Measurements from ENCODE around the gene DLEC1. TPM values are rescaled to one million over a fixed set of nuclear protein-coding genes. Genes with fewer than 3 reads are reported as not detected.

Gene DLEC1
- total and polyA plus RNA-seq, 7 experiments from 2014 or later = 0.41 to 9.4 (median 5.6) TPM

DNA sequence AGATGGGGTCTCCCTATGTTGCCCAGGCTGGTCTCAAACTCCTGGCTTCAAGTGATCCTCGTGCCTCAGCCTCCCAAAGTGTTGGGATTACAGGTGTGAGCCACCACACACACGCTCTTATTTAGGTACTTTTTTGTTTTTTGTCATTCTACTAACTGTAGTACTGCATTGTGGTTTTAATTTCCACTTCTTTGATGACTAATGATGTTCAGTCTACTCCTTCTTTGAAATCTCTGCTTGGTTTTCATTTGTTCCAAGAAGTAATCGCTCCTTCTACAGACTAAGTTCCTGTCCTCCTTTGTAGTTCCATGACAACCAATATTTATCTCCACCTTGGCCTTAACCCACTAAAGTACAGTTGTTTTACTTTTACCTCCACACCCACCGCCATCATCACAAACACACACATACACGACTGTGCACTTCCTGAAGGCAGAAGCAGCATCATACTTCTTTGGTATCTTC lies 529 bp upstream of the DLEC1 start:
- DNase-seq (peak in 1 of 9 donors; percentile 66), ATAC-seq (peak; percentile 48)
- Mint-ChIP-seq H3K36me3 (peaks cover 0 to 20% (median 0%) of the 10 kb centered on the region in 5 donors), H3K4me3 (peak overlapping the region; percentile 71 to 92 (median 88)), H3K9me3 (peaks cover 0 to 12% (median 0%) of the 10 kb centered on the region in 11 donors), H3K4me1 (peaks cover 20 to 37% (median 32%) of the 10 kb centered on the region in 7 donors), H3K27me3 (peaks cover 1 to 8% (median 2%) of the 10 kb centered on the region in 5 donors), H3K27ac (peak overlapping the region; percentile 89 to 97 (median 92))
- intact Hi-C loops (cut with micrococcal nuclease) = loop anchor here (1.0 to 5.0 kb wide), 5 partner anchors 44 to 1046 kb away; partner anchors contain the start of genes ACAA1 (in 1 of the 2), EPM2AIP1 (in 1 of the 2), MLH1 (in 1 of the 2) and SCN11A (in 1 of the 2)
- ChIA-PET CTCF (interaction anchor here (0.8 to 2.4 kb wide), 6 partner anchors 9 to 64 kb away, joined by 3 to 8 read pairs (median 4); partner anchors contain the start of gene PLCD1), POLR2A (interaction anchor here (0.7 to 3.6 kb wide), 12 partner anchors 8 to 1045 kb away, joined by 3 to 19 read pairs (median 6); partner anchors contain the start of genes ACAA1, EPM2AIP1, MLH1 and OXSR1)
- H3K27ac ChIP-seq (ENCODE audit: low read depth, low read length) = peak overlapping the region; percentile 62
- H3K4me1 ChIP-seq (ENCODE audit: control insufficient read depth in 2 of 2, insufficient read depth in 2 of 2, low read length in 2 of 2) = peaks cover 8 to 26% of the 10 kb centered on the region in 2 donors
- H3K9me3 ChIP-seq (ENCODE audit: control insufficient read depth in 2 of 3, low read length in 3 of 3) = no peaks in the 10 kb centered on the region
- H3K27me3 ChIP-seq (ENCODE audit: control insufficient read depth in 2 of 2, insufficient read depth in 2 of 2, low read length in 2 of 2) = no peaks in the 10 kb centered on the region
- H3K4me3 ChIP-seq (ENCODE audit: low read length) = peak overlapping the region; percentile 62
- H3K36me3 ChIP-seq (ENCODE audit: control insufficient read depth in 2 of 3, insufficient read depth in 3 of 3, low read length in 3 of 3) = no peaks in the 10 kb centered on the region

DNA sequence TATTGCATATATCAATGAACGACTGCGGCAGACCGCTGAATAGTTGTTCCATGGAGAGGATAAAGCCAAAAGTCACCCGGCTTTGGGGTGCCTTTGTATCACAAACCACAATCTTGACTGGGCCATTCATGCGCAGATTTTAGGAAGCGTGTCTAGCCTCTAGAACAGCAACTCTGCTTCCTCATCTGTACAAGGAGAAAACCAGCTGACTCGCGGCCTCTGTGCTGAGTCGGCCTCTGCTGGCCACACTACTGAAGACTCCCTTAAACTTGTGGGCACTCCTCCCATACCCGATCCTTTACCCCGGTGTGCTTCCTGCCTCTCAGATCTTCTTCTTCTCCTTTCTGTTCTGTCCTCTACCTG lies 872 bp downstream of the DLEC1 start:
- POLR2A ChIA-PET = interaction anchor here (0.9 to 3.6 kb wide), 9 partner anchors 10 to 125 kb away, joined by 3 to 19 read pairs (median 7); partner anchors contain the start of genes ACAA1, OXSR1 and PLCD1
- Histone ChIP-seq H3K4me1 (ENCODE audit: control insufficient read depth in 2 of 2, insufficient read depth in 2 of 2, low read length in 2 of 2) (peaks cover 8 to 26% of the 10 kb centered on the region in 2 donors), H3K36me3 (ENCODE audit: control insufficient read depth in 2 of 3, insufficient read depth in 3 of 3, low read length in 3 of 3) (no peaks in the 10 kb centered on the region), H3K9me3 (ENCODE audit: control insufficient read depth in 2 of 3, low read length in 3 of 3) (no peaks in the 10 kb centered on the region), H3K4me3 (ENCODE audit: low read length) (peak overlapping the region; percentile 62), H3K27me3 (ENCODE audit: control insufficient read depth in 2 of 2, insufficient read depth in 2 of 2, low read length in 2 of 2) (no peaks in the 10 kb centered on the region), H3K27ac (ENCODE audit: low read depth, low read length) (peak overlapping the region; percentile 62)
- H3K36me3 Mint-ChIP-seq = peaks cover 0 to 20% (median 0%) of the 10 kb centered on the region in 5 donors
- DNase-seq = peak; percentile 16 to 50 (median 35)
- H3K27ac Mint-ChIP-seq = peak overlapping the region; percentile 89 to 97 (median 92)
- peaks cover 20 to 38% (median 32%) of the 10 kb centered on the region in 7 donors for H3K4me1 Mint-ChIP-seq
- intact Hi-C loops (cut with micrococcal nuclease) = loop anchor here (1.0 to 5.0 kb wide), 8 partner anchors 36 to 1047 kb away; partner anchors contain the start of genes OXSR1 (in 2 of the 2), ACAA1 (in 1 of the 2), EPM2AIP1 (in 1 of the 2) and MLH1 (in 1 of the 2)
- H3K4me3 Mint-ChIP-seq = peak overlapping the region; percentile 71 to 92 (median 88)
- H3K27me3 Mint-ChIP-seq = peaks cover 0 to 6% (median 0%) of the 10 kb centered on the region in 5 donors
- peaks cover 0 to 12% (median 0%) of the 10 kb centered on the region in 11 donors for H3K9me3 Mint-ChIP-seq
- ATAC-seq = peak; percentile 78
- CTCF ChIA-PET = interaction anchor here (0.8 to 2.4 kb wide), 9 partner anchors 33 to 186 kb away, joined by 3 to 8 read pairs (median 4); no protein-coding TSS in a partner anchor

DNA sequence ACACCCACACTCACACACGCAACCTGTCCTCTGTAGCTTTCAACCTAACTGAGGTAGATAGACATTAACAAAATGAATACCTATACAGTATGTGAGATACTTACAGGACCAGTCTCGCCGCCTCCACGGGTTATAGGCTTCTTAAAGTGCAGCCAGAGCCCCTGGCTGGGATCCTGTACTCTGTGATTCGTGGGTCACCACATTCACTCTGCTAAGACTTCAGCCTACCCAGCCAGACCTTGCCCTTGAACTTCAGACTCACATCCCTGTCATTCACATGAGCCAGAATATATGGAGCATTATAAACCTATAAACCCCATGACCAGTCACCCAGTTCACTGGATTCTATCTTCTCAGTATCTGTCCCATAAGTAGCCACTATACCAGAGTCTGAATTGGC lies 1.4 kb downstream of the DLEC1 start:
- Mint-ChIP-seq H3K36me3 (peaks cover 0 to 20% (median 0%) of the 10 kb centered on the region in 5 donors), H3K9me3 (peaks cover 0 to 12% (median 0%) of the 10 kb centered on the region in 11 donors), H3K27me3 (peaks cover 0 to 7% (median 0%) of the 10 kb centered on the region in 5 donors), H3K4me1 (peaks cover 20 to 39% (median 32%) of the 10 kb centered on the region in 7 donors), H3K4me3 (peak overlapping the region; percentile 71 to 92 (median 88)), H3K27ac (peak overlapping the region; percentile 89 to 97 (median 92))
- peaks cover 8 to 26% of the 10 kb centered on the region in 2 donors for H3K4me1 ChIP-seq (ENCODE audit: control insufficient read depth in 2 of 2, insufficient read depth in 2 of 2, low read length in 2 of 2)
- no peaks in the 10 kb centered on the region for H3K27me3 ChIP-seq (ENCODE audit: control insufficient read depth in 2 of 2, insufficient read depth in 2 of 2, low read length in 2 of 2)
- POLR2A ChIA-PET = interaction anchor here (1.8 to 3.6 kb wide), 5 partner anchors 10 to 125 kb away, joined by 5 to 19 read pairs (median 13); partner anchors contain the start of genes ACAA1, OXSR1 and PLCD1
- intact Hi-C loops (cut with micrococcal nuclease) = loop anchor here in 1 of 2 donors (1.0 kb wide), 2 partner anchors 36 to 66 kb away; no protein-coding TSS in a partner anchor
- no peaks in the 10 kb centered on the region for H3K36me3 ChIP-seq (ENCODE audit: control insufficient read depth in 2 of 3, insufficient read depth in 3 of 3, low read length in 3 of 3)
- ATAC-seq (no peak), DNase-seq (no peak)
- H3K9me3 ChIP-seq (ENCODE audit: control insufficient read depth in 2 of 3, low read length in 3 of 3) = no peaks in the 10 kb centered on the region
- no peak overlapping the region for H3K27ac ChIP-seq (ENCODE audit: low read depth, low read length)
- CTCF ChIA-PET = interaction anchor here (0.8 to 2.4 kb wide), 6 partner anchors 35 to 187 kb away, joined by 3 to 8 read pairs (median 4); no protein-coding TSS in a partner anchor
- peak overlapping the region; percentile 62 for H3K4me3 ChIP-seq (ENCODE audit: low read length)

DNA sequence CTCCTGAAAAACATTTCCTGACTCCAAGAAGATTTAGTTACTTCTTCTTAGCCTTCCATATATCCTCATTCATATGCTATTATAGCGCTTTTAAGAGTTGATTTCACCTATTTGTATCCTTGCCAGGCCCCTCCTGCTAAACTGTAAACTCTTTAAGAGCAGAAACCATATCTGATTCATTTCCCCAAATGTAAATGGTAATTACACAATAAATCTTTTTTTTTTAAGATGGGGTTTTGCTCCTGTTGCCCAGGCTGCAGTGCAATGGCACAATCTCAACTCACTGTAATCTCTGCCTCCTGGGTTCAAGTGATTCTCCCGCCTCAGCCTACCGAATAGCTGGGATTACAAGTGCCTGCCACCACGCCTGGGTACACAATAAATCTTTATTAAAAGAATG lies 4.5 kb downstream of the DLEC1 start:
- H3K4me1 Mint-ChIP-seq = peaks cover 12 to 23% (median 19%) of the 10 kb centered on the region in 7 donors
- H3K27me3 Mint-ChIP-seq = peaks cover 0 to 19% (median 0%) of the 10 kb centered on the region in 5 donors
- no peak overlapping the region for H3K27ac ChIP-seq (ENCODE audit: low read depth, low read length)
- H3K9me3 ChIP-seq (ENCODE audit: control insufficient read depth in 2 of 3, low read length in 3 of 3) = no peaks in the 10 kb centered on the region
- peaks cover 4 to 11% of the 10 kb centered on the region in 2 donors for H3K4me1 ChIP-seq (ENCODE audit: control insufficient read depth in 2 of 2, insufficient read depth in 2 of 2, low read length in 2 of 2)
- ChIA-PET CTCF (interaction anchor here (1.6 kb wide), 1 partner anchor 69 kb away, joined by 7 read pairs; no protein-coding TSS in a partner anchor), POLR2A (no interaction called here)
- no peak overlapping the region for H3K4me3 ChIP-seq (ENCODE audit: low read length)
- intact Hi-C loops (cut with micrococcal nuclease) = no loop called here
- no peak for DNase-seq
- H3K27ac Mint-ChIP-seq = no peak overlapping the region
- H3K9me3 Mint-ChIP-seq = peaks cover 0 to 4% (median 0%) of the 10 kb centered on the region in 11 donors
- ATAC-seq = no peak
- no peaks in the 10 kb centered on the region for H3K36me3 ChIP-seq (ENCODE audit: control insufficient read depth in 2 of 3, insufficient read depth in 3 of 3, low read length in 3 of 3)
- no peak overlapping the region for H3K4me3 Mint-ChIP-seq
- no peaks in the 10 kb centered on the region for H3K27me3 ChIP-seq (ENCODE audit: control insufficient read depth in 2 of 2, insufficient read depth in 2 of 2, low read length in 2 of 2)
- peaks cover 0 to 9% (median 7%) of the 10 kb centered on the region in 5 donors for H3K36me3 Mint-ChIP-seq

DNA sequence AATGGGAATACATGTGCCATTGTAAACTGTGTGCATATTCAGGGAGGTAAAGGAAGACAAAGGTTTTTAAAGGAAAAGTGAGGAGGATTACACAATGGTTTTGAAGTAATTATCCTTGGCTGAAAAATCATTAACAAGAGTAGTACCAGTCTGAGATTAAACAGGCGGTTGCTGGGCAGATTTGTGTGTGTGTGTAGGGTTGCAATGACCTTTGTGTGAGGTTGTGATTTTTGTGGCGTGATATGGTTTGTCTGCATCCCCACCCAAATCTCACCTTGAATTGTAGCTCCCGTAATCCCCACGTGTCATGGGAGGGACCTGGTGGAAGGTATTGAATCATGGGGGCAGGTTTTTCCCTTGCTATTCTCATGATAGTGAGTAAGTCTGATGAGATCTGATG lies 7.0 kb downstream of the DLEC1 start:
- no peak for DNase-seq
- POLR2A ChIA-PET = no interaction called here
- Mint-ChIP-seq H3K27ac (no peak overlapping the region), H3K27me3 (peaks cover 0 to 19% (median 0%) of the 10 kb centered on the region in 5 donors), H3K36me3 (peaks cover 3 to 20% (median 7%) of the 10 kb centered on the region in 5 donors), H3K4me3 (no peak overlapping the region), H3K4me1 (peaks cover 0 to 4% (median 0%) of the 10 kb centered on the region in 7 donors), H3K9me3 (no peaks in the 10 kb centered on the region)
- Histone ChIP-seq H3K36me3 (ENCODE audit: control insufficient read depth in 2 of 3, insufficient read depth in 3 of 3, low read length in 3 of 3) (no peaks in the 10 kb centered on the region), H3K9me3 (ENCODE audit: control insufficient read depth in 2 of 3, low read length in 3 of 3) (no peaks in the 10 kb centered on the region), H3K4me3 (ENCODE audit: low read length) (no peak overlapping the region), H3K27me3 (ENCODE audit: control insufficient read depth in 2 of 2, insufficient read depth in 2 of 2, low read length in 2 of 2) (no peaks in the 10 kb centered on the region), H3K27ac (ENCODE audit: low read depth, low read length) (no peak overlapping the region), H3K4me1 (ENCODE audit: control insufficient read depth in 2 of 2, insufficient read depth in 2 of 2, low read length in 2 of 2) (no peaks in the 10 kb centered on the region)
- intact Hi-C loops (cut with micrococcal nuclease) = no loop called here
- CTCF ChIA-PET = no interaction called here
- ATAC-seq = no peak

DNA sequence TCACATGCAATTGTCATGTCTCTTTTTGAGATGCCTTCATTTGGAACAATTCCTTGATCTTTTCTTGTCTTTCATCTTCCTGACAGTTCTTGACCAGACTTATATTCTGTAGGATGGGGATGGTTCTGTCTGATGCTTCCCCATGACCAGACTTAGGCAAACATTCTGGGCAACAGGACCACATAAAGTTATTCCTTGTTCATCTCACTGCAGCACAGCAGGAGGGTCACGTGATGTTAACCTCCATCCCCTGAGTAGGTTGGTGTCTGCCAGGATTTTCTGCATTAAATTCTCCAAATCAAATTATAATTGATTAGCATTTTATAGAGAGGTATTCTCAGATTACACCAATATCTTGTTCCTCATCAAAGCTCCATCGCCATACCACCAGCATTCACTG lies 7.8 kb downstream of the DLEC1 start:
- no peak overlapping the region for H3K4me3 Mint-ChIP-seq
- no peak for ATAC-seq
- ChIA-PET CTCF (no interaction called here), POLR2A (no interaction called here)
- intact Hi-C loops (cut with micrococcal nuclease) = no loop called here
- peaks cover 0 to 19% (median 0%) of the 10 kb centered on the region in 5 donors for H3K27me3 Mint-ChIP-seq
- H3K27me3 ChIP-seq (ENCODE audit: control insufficient read depth in 2 of 2, insufficient read depth in 2 of 2, low read length in 2 of 2) = no peaks in the 10 kb centered on the region
- H3K9me3 Mint-ChIP-seq = peaks cover 0 to under 1% (median 0%) of the 10 kb centered on the region in 11 donors
- DNase-seq = no peak
- H3K27ac ChIP-seq (ENCODE audit: low read depth, low read length) = no peak overlapping the region
- H3K27ac Mint-ChIP-seq = no peak overlapping the region
- H3K36me3 Mint-ChIP-seq = peaks cover 3 to 27% (median 8%) of the 10 kb centered on the region in 5 donors
- H3K4me1 Mint-ChIP-seq = peaks cover 0 to 4% (median 0%) of the 10 kb centered on the region in 7 donors
- H3K36me3 ChIP-seq (ENCODE audit: control insufficient read depth in 2 of 3, insufficient read depth in 3 of 3, low read length in 3 of 3) = no peaks in the 10 kb centered on the region
- H3K4me1 ChIP-seq (ENCODE audit: control insufficient read depth in 2 of 2, insufficient read depth in 2 of 2, low read length in 2 of 2) = no peaks in the 10 kb centered on the region
- no peaks in the 10 kb centered on the region for H3K9me3 ChIP-seq (ENCODE audit: control insufficient read depth in 2 of 3, low read length in 3 of 3)
- H3K4me3 ChIP-seq (ENCODE audit: low read length) = no peak overlapping the region

All from naive thymus-derived CD4-positive, alpha-beta T cell (primary cell).